Activated CD8-positive, alpha-beta memory T cell treated with anti-CD3 and anti-CD28 coated beads, Interleukin-2, amount 10 ng/mL, durations not matched to agents 7 days and 5 days (primary cell): ENCODE measurements around the gene ACER3. TPM values are rescaled to one million over a fixed set of nuclear protein-coding genes. Genes with fewer than 3 reads are reported as not detected.
A peak's percentile ranks its signal among the peaks of the same experiment; 100 is the strongest.
"Not testable (repeated sequence)": the region's sequence is repeated elsewhere in the genome, so short reads cannot be mapped to it uniquely, and the experiment has no call there.

Experiments used
- ATAC-seq: fragments of 150-1000 bp; cut with Tn5 transposase; one replicate; pipeline ENCODE4 v1.10.0; 2021; ENCODE audit warnings: moderate library complexity
- CTCF ChIA-PET: fragments of 350-600 bp; sonication (Branson Sonifier 250); formaldehyde crosslinking; loops from one replicate; lab custom pipeline; 2021; ENCODE audit warnings: antibody characterized with exemption; lab: Charles Lee
- DNase-seq: peaks from one replicate; pipeline ENCODE4 v3.0.0-alpha.2; 2020
- H3K27ac Mint-ChIP-seq: one replicate; pipeline ENCODE4 v1.8.0; 2021; ENCODE audit warnings: mild to moderate bottlenecking, mixed read lengths
- H3K27me3 Mint-ChIP-seq: one replicate; pipeline ENCODE4 v1.8.0; 2021; ENCODE audit warnings: mixed read lengths
- H3K36me3 Mint-ChIP-seq: one replicate; pipeline ENCODE4 v1.8.0; 2021; ENCODE audit warnings: mild to moderate bottlenecking, mixed read lengths
- H3K4me1 Mint-ChIP-seq: one replicate; pipeline ENCODE4 v1.8.0; 2021; ENCODE audit warnings: mixed read lengths
- H3K4me3 Mint-ChIP-seq: one replicate; pipeline ENCODE4 v1.8.0; 2021; ENCODE audit warnings: mild to moderate bottlenecking, moderate library complexity, mixed read lengths
- H3K9me3 Mint-ChIP-seq: one replicate; pipeline ENCODE4 v1.8.0; 2022; ENCODE audit warnings: low read depth, mixed read lengths
- total RNA-seq, 2 experiments: library from RNA; stranded (reverse); gene quantifications; one replicate each; pipeline ENCODE4 v1.2.3, GENCODE V29; 2021

ACER3 gene
- total RNA-seq, 2 experiments from 2014 or later: 11.0 to 13.3 TPM

DNA sequence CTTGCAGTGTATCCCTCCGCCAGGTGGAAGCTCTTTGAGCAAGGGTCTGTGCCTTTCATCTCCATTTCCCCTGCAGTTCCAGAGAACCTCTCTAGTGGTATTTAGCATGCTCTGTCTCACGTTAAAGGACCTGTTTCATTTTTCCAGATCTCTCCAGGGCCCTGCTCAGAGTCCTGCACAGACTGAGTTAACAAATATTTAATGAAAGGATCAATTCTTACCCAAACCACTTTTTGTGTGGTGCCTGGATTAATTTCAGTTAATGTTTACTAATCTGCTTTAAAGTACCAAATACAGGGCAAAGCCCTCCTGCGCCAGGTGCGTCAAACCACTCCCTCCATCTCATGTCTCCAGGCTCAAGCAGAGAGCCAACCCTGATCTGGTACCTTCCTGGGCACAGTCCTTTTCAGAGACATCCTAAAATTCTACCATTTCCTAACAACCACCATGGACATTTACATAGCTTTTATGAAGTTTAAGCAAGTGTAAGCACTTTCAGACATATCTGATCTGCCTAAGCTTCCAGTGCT lies 18.7 kb upstream of the ACER3 start:
- ATAC-seq (no peak), DNase-seq (no peak)
- Mint-ChIP-seq H3K9me3 (no peaks in the 10 kb centered on the region), H3K36me3 (no peaks in the 10 kb centered on the region), H3K27ac (no peak overlapping the region), H3K27me3 (peaks cover 44% of the 10 kb centered on the region), H3K4me1 (no peaks in the 10 kb centered on the region), H3K4me3 (no peak overlapping the region)
- CTCF ChIA-PET: interaction anchor here (1.7 kb wide), 1 partner anchor 77 kb away, joined by 4 read pairs; no protein-coding TSS in a partner anchor

DNA sequence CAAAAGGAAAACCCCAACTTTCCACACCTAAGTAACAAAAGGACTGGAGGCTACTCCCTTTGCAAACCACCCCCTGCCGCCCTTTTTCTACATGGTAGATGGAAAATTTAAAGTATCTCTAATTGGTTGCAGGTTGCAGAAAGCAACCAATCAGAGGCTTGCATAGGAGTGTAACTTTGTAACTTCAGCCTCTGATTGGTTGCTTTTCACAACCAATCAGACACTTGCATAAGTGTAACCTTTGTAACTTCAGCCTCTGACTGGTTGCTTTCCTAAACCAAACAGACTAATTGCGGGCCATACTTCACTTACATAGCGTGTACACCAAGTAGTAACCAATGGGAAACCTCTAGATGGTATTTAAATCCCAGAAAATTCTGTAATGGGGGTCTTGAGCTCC lies 16.8 kb upstream of the ACER3 start:
- CTCF ChIA-PET: no interaction called here

DNA sequence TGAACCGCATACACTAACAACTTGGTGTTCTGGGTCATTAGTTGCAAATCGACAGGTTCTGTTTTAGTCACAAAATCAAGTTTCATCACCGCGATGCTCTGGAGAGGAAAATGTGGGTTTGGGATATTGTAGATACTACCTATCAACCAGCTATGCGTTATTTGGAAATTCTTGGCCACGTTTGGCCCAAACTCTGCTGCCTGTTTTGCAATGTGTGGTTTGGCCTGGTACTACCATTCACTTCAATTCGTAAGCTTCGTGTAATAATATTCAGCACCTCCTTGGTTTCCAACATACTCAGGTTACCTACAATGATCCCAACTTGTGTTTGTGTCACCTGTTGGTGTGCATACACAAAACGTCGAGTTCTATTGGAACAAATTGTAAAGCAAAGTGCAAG lies 16.2 kb upstream of the ACER3 start:
- Mint-ChIP-seq H3K4me3 (no peak overlapping the region), H3K27ac (no peak overlapping the region), H3K9me3 (no peaks in the 10 kb centered on the region), H3K36me3 (no peaks in the 10 kb centered on the region), H3K27me3 (peaks cover 41% of the 10 kb centered on the region), H3K4me1 (no peaks in the 10 kb centered on the region)
- ATAC-seq (no peak), DNase-seq (no peak)
- CTCF ChIA-PET: no interaction called here

More for the DNA sequence above, 16.8 kb upstream of the ACER3 start:
- no peaks in the 10 kb centered on the region for H3K9me3 Mint-ChIP-seq
- peaks cover 47% of the 10 kb centered on the region for H3K27me3 Mint-ChIP-seq
- no peak overlapping the region for H3K27ac Mint-ChIP-seq
- ATAC-seq: no peak
- no peaks in the 10 kb centered on the region for H3K36me3 Mint-ChIP-seq
- DNase-seq: no peak
- no peaks in the 10 kb centered on the region for H3K4me1 Mint-ChIP-seq
- no peak overlapping the region for H3K4me3 Mint-ChIP-seq

DNA sequence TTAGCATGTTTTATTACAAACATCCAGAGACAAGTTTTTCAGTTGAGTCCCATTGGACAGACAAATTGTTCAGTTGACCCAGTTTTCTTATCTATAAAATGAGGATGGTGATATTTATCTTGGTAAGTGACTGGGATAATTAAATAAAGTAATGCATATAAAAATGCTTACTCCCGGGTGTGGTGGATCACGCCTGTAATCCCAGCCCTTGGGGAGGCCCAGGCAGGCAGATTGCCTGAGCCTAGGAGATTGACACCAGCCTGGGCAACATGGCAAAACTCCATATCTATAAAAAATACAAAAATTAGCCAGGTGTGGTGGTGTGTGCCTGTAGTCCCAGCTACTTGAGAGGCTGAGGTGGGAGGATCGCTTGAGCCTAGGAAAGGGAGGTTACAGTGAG lies 15.6 kb upstream of the ACER3 start:
- H3K9me3 Mint-ChIP-seq: no peaks in the 10 kb centered on the region
- H3K27me3 Mint-ChIP-seq: peaks cover 37% of the 10 kb centered on the region

DNA sequence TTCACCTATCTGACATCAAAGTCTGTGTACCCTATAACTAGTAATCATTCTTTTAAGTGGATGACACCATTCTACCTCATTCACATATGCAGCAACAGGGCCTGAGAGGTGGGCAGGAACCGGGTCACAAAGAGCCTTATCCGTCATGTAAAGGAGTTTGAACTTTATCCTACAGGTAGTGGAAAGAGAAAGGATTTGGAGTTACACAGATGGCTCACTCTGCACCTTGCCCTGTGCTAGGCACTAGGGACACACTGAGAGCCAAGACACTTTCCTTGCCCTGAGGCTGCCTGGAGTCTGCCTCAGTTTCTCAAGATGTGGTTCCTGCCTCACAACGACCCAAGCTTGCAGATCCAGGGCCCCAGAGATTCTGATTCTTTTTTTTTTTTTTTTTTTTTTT lies 14.3 kb upstream of the ACER3 start:
- no peak for DNase-seq
- Mint-ChIP-seq H3K4me3 (no peak overlapping the region), H3K27ac (no peak overlapping the region), H3K36me3 (no peaks in the 10 kb centered on the region), H3K27me3 (peaks cover 28% of the 10 kb centered on the region), H3K4me1 (no peaks in the 10 kb centered on the region), H3K9me3 (no peaks in the 10 kb centered on the region)
- CTCF ChIA-PET: interaction anchor here (0.7 kb wide), 1 partner anchor 121 kb away, joined by 3 read pairs; no protein-coding TSS in a partner anchor
- no peak for ATAC-seq

More for the DNA sequence above, 15.6 kb upstream of the ACER3 start:
- no peak overlapping the region for H3K4me3 Mint-ChIP-seq
- no peaks in the 10 kb centered on the region for H3K4me1 Mint-ChIP-seq
- ATAC-seq: no peak
- H3K27ac Mint-ChIP-seq: no peak overlapping the region
- CTCF ChIA-PET: no interaction called here
- no peaks in the 10 kb centered on the region for H3K36me3 Mint-ChIP-seq
- DNase-seq: no peak

DNA sequence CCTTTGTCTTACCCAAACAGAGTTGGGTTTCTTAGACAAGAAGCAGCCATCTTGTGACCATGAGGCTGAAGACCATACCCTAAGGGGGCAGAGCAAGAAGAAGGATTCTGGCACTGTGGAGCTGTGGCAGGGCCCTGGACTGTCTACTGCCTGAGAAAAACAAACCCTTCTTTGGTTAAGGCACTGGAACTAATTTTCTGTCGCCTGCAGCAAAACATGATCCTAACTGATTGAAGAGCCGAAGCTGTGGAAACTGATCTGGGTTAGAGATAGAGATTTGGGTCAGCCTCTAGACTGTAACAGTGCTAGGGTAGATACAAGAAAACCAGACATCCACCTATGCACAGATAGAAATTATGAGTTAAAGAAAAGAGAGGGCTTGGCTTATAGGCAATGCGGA lies 11.3 kb upstream of the ACER3 start:
- no peak for ATAC-seq

DNA sequence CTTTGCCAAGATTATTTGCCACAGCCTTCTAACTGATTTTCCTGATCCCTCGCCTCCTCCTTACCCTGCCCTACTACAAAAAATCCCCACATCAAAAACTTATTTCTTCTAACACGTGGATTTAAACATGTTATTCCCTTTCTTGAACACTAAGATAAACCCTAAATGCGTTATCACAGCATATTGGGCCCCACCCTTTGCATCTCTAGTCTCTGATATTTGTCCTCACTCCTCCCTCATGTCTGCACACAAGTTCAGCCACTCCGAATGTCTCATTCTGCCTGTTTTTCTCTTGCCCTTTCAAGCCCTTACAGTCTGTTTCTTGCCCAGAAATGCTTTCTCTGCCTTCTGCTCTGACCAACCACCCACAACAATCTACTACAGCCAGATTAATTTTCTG lies 10.6 kb upstream of the ACER3 start:
- no peaks in the 10 kb centered on the region for H3K36me3 Mint-ChIP-seq
- H3K27ac Mint-ChIP-seq: no peak overlapping the region
- CTCF ChIA-PET: no interaction called here
- ATAC-seq (no peak), DNase-seq (no peak)
- no peaks in the 10 kb centered on the region for H3K9me3 Mint-ChIP-seq
- peaks cover 7% of the 10 kb centered on the region for H3K27me3 Mint-ChIP-seq
- no peaks in the 10 kb centered on the region for H3K4me1 Mint-ChIP-seq
- H3K4me3 Mint-ChIP-seq: no peak overlapping the region

More for the DNA sequence above, 11.3 kb upstream of the ACER3 start:
- no peaks in the 10 kb centered on the region for H3K4me1 Mint-ChIP-seq
- H3K4me3 Mint-ChIP-seq: no peak overlapping the region
- H3K36me3 Mint-ChIP-seq: no peaks in the 10 kb centered on the region
- no peak for DNase-seq
- H3K27ac Mint-ChIP-seq: no peak overlapping the region
- CTCF ChIA-PET: no interaction called here
- peaks cover 11% of the 10 kb centered on the region for H3K27me3 Mint-ChIP-seq
- H3K9me3 Mint-ChIP-seq: no peaks in the 10 kb centered on the region

DNA sequence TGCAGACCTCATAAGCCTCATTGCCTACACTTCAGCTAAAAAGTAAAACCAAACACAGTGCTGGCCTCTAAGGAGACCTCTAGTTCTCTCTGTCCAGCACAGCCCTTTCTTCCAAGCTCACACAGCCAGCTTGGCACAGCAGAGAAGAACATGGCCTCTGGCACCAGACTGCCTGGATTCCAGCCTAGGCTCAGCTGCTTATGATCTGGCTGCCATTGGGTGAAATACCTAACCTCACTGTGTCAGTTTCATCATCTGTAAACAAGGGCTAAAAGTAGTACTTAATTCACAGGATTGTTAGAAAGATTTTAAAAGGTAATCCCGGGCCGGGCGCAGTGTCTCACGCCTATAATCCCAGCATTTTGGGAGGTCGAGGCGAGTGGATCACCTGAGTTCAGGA lies 9.9 kb upstream of the ACER3 start:
- no peak overlapping the region for H3K27ac Mint-ChIP-seq
- peaks cover 7% of the 10 kb centered on the region for H3K27me3 Mint-ChIP-seq
- no peak overlapping the region for H3K4me3 Mint-ChIP-seq
- CTCF ChIA-PET: interaction anchor here (1.4 kb wide), 1 partner anchor 68 kb away, joined by 3 read pairs; no protein-coding TSS in a partner anchor
- no peaks in the 10 kb centered on the region for H3K4me1 Mint-ChIP-seq
- no peaks in the 10 kb centered on the region for H3K36me3 Mint-ChIP-seq
- DNase-seq: no peak
- no peaks in the 10 kb centered on the region for H3K9me3 Mint-ChIP-seq
- no peak for ATAC-seq

DNA sequence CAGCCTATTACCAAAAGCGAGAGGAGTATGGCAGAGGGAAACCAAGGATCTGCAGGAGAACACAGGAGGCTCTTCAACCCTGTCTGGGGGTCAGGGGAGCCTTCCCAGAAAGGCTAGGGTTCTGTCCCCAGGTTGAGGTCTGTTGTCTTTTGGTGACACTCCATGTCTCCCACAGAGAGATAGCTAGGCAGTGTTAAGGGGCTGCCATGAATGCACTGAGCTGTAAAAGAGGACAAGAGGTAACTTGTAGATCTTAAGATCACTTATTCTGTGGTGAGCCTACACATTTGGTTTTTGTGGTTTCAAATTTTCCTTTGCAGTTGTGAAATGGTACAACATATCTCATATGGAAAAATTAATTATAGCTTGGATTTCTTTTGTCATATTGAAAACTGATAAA lies 6.0 kb upstream of the ACER3 start:
- Mint-ChIP-seq H3K36me3 (peaks cover 3% of the 10 kb centered on the region), H3K27me3 (peaks cover 5% of the 10 kb centered on the region), H3K9me3 (no peaks in the 10 kb centered on the region), H3K4me1 (peaks cover 3% of the 10 kb centered on the region), H3K27ac (no peak overlapping the region), H3K4me3 (no peak overlapping the region)
- DNase-seq (no peak), ATAC-seq (no peak)
- CTCF ChIA-PET: interaction anchor here (1.0 to 1.4 kb wide), 4 partner anchors 55 to 133 kb away, joined by 3 read pairs; no protein-coding TSS in a partner anchor

DNA sequence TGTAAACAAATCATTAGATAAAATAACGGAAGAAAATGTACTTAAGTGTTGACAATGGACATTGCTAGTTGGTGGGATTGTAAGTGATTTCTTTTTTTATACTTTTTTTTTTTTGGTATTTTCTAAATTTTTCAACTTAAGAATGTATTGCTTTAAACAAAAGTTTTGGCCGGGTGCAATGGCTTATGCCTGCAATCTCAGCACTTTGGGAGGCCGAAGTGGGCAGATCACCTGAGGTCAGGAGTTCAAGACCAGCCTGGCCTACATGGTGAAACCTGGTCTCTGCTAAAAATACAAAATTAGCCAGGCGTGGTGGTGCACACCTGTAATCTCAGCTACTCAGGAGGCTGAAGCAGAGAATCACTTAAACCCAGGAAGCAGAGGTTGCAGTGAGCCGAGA lies 5.0 kb upstream of the ACER3 start:
- ATAC-seq, H3K27me3 Mint-ChIP-seq, H3K9me3 Mint-ChIP-seq, DNase-seq, H3K36me3 Mint-ChIP-seq, H3K27ac Mint-ChIP-seq, H3K4me1 Mint-ChIP-seq, H3K4me3 Mint-ChIP-seq: not testable (repeated sequence)
- CTCF ChIA-PET: interaction anchor here (1.1 to 1.4 kb wide), 3 partner anchors 56 to 134 kb away, joined by 3 read pairs; no protein-coding TSS in a partner anchor

DNA sequence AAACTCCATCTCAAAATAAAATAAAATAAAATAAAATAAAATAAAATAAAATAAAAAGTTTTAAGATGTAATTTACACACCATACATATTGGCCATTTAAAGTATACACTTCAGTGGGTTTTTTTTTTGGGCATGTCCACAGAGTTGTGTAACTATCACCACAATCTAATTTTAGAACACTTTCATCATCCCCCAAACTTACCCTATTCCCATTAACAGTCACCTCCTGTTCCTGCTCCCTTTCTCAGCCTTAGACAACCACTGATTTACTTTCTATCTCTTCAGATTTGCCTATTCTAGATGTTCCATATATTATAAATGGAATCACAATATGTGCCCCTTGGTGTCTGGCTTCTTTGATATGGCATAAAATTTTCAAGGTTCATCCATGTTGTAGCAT lies 4.6 kb upstream of the ACER3 start:
- no peak overlapping the region for H3K4me3 Mint-ChIP-seq

DNA sequence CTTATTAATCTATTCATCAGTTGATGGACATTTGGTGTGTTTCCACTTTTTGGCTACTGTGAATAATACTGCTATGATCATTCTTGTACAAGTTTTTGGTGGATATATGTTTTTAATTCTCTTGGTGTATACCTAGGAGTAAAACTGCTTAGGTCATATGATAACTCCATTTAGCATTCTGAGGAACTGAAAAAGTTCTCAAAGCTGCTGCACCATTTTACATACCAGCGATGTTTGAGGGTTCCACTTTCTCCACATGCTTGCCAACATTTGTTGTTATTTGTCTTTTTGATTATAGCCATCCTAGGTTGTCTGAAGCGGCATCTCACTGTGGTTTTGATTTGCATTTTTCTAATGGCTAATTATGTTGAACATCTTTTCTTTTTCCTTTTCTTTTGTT lies 4.1 kb upstream of the ACER3 start:
- no peak overlapping the region for H3K4me3 Mint-ChIP-seq
- CTCF ChIA-PET: no interaction called here
- ATAC-seq (no peak), DNase-seq (no peak)
- peaks cover 3% of the 10 kb centered on the region for H3K36me3 Mint-ChIP-seq
- no peaks in the 10 kb centered on the region for H3K9me3 Mint-ChIP-seq
- no peak overlapping the region for H3K27ac Mint-ChIP-seq
- H3K27me3 Mint-ChIP-seq: peaks cover 5% of the 10 kb centered on the region
- H3K4me1 Mint-ChIP-seq: peaks cover 6% of the 10 kb centered on the region

More for the DNA sequence above, 4.6 kb upstream of the ACER3 start:
- ATAC-seq: no peak
- Mint-ChIP-seq H3K36me3 (peaks cover 3% of the 10 kb centered on the region), H3K9me3 (no peaks in the 10 kb centered on the region), H3K27me3 (peaks cover 5% of the 10 kb centered on the region), H3K4me1 (peaks cover 3% of the 10 kb centered on the region), H3K27ac (no peak overlapping the region)
- CTCF ChIA-PET: interaction anchor here (1.4 kb wide), 1 partner anchor 122 kb away, joined by 3 read pairs; no protein-coding TSS in a partner anchor
- no peak for DNase-seq

DNA sequence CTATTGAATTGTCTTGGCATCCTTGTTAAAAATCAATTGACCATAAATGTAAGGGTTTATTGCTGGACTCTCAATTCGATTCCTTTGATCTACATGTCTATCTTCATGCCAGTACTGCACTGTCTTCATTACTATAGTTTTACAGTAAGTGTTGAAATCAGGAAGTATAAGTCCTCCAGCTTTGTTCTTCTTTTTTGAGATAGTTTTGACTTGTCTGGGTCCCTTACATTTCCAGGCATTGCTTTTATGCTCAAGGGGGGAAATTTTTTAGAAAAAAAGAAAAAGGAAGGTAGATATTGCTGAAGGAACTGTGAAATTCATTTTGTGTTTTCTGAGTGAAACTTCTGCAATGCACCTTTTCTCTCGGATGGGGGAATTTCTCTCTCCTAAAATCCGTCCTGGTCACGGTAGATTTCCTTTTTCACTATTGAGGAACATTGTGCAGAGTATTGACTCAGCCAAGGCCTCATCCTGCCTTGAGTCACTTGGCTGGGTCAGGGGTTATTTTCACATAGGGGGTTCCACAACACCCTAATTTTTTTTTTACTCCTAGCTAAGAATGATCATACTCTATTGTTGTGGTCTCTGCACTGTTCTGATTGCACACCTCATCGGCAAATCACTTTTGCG lies 2.8 kb upstream of the ACER3 start:
- Mint-ChIP-seq H3K27me3 (peaks cover 5% of the 10 kb centered on the region), H3K9me3 (no peaks in the 10 kb centered on the region), H3K36me3 (peaks cover 3% of the 10 kb centered on the region), H3K4me1 (peaks cover 13% of the 10 kb centered on the region), H3K27ac (no peak overlapping the region), H3K4me3 (no peak overlapping the region)
- CTCF ChIA-PET: interaction anchor here (2.1 kb wide), 1 partner anchor 61 kb away, joined by 5 read pairs; no protein-coding TSS in a partner anchor
- ATAC-seq (no peak), DNase-seq (no peak)

DNA sequence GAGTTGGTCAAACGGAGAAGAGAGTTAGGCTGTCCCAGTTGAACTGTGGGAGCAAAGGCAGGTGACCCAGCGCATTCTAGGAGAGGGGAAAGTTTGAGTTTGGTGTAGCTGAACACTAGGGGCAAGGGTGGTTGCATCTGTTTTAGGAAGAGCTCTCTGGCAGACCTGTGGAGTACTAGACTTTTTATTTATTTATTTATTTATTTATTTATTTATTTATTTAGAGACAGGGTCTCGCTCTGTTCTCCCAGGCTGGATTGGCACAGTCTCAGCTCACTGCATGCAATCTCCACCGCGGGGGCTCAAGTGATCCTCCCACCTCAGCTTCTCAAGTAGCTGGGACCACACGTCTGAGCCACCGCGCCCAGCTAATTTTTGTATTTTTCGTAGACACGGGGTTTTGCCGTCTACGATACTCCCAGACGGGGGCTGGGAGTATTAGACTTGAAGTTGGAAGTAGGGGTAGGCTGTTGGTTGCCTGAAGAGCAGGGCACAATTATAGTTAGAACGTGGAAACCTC lies 950 bp upstream of the ACER3 start:
- Mint-ChIP-seq H3K9me3 (no peaks in the 10 kb centered on the region), H3K4me3 (peak overlapping the region; percentile 68), H3K27me3 (peaks cover 5% of the 10 kb centered on the region), H3K27ac (no peak overlapping the region), H3K4me1 (peaks cover 24% of the 10 kb centered on the region), H3K36me3 (peaks cover 12% of the 10 kb centered on the region)
- DNase-seq: no peak
- no peak for ATAC-seq
- CTCF ChIA-PET: interaction anchor here (0.7 kb wide), 1 partner anchor 60 kb away, joined by 3 read pairs; no protein-coding TSS in a partner anchor
